NCI-H510A (cell line): Measurements from ENCODE around the gene MACF1.
"Not testable (repeated sequence)": the region's sequence is repeated elsewhere in the genome, so short reads cannot be mapped to it uniquely, and the experiment has no call there.

Source experiments
- DNase-seq: peaks from one replicate; lab custom pipeline; 2025; lab: John Stamatoyannopoulos, UW

Gene MACF1

DNA sequence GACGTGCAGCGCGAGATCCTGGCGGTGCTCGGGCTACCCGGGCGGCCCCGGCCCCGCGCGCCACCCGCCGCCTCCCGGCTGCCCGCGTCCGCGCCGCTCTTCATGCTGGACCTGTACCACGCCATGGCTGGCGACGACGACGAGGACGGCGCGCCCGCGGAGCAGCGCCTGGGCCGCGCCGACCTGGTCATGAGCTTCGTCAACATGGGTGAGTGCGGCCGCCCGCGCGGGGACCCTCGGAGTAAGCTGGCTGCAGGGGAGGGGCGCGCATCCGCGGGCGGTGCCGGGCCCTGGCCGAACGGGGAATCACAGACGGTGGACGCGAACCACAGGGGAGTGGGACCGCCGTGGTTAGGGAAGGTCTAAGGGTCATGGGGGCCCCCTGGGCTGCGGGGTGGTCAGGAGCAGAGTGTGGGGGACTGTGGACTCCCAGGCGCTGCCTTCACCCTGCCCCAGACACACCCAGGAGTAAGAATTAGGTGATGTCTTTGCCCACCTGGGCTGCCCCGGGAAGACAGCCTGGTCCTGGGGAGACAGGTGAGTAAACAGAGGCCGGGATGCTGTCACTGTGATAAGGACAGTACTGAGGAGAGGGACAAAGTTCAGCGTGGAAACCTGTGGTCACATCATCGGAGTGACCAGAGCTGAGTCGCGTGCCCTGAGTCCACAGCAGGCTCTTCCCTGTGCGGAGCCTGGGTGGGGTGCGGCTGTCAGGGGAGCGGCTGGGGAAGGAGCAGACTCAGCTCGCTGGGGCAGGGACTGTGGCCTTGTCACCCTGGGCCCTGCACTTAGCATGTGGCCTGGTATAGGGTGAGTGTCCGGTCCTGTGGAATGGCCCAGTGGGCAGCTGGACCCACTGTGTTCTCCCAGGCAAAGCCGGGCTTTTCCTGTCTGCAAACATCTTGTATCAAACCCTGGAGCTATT, 287.9 kb downstream of the MACF1 start:
- not testable (repeated sequence) for DNase-seq

DNA sequence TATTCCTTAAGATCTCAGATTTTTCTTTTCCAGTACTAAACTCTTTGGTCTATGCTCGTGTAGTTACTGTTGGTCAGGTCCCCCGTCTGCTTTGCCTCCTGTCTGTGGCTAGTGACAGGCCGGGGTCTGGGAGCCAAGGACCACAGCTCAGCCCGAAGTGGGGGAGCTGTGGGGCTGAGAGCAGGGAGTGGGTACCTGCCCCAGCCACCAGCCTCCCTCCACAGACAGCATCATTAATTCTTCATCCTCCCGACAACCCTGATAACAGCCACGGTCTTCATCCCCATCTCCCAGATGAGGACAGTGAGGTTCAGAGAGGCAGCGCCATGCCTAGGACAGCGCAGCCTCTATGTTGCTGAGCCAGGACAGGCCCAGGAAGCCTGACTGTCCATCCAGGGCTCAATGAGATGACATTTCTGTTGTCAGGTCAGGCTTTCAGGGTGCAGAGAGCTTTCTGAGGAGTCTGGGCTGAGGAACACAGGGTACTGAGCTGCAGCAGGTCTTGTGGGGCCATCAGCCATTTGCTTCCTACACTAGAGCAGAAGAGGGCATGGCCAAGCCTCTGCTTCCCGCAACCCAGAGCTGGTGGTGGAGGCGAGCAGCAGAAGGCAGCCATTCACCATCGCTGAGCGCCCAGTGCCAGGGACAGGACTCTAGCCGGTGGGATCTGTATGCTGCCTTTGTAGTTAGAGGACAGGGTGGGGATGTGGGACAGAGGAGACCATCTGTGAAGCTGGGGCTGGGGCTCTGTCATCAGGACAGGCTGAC, 288.7 kb downstream of the MACF1 start:
- not testable (repeated sequence) for DNase-seq

DNA sequence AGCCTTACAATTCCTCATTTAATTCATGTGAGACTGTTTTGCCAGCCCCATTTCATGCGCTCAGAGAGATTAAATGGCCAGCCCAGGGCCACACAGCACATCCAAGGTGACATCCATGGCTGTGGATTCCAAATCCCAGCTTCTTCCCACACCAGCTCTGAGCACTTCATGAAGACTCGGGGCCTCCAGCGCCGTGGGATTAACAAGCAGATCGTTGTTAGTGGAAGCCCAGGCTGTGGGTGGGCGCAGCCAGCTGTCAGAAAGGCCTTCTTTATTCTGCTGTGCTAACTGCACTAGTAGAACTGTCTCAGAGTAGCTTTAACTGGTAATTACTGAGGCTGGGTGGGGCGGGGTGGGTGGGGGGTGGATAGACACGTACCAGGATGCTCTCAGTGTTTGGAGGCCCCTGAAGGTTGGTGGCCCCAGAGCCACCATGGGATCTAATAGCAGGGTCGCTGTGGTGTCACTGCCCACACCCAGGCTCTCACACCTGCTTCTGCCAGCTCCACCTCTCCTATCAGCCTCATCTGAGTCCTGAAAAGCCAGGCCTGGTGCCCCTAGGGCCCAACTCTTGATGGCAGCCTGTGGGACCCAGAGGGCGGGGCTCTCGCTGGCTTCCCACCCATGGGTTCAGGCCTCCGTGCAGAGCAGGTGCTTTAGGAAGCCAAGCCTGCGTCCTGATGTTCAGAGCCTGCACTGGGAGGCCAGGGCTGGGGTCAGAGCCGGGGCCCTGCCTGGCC, 290.3 kb downstream of the MACF1 start:
- DNase-seq: no peak

DNA sequence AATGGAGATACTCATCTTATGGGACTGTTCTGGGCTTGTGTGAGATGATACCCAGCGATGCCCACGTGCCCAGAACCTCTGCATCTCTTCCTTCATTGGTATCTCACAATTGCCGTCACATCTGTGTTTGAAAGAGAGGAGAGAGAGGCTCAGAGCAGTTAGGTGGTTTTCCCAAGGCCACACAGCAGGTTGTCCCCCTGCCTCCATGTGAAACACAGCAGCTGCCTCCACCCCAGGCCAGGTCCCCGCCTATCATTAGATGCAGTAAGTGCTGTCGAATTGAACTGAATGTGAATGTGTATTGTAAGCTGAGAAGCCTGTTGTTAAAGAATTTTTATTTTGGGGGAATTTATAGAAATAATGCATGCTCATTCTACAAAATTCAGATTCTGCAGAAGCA, 292.0 kb downstream of the MACF1 start:
- not testable (repeated sequence) for DNase-seq

DNA sequence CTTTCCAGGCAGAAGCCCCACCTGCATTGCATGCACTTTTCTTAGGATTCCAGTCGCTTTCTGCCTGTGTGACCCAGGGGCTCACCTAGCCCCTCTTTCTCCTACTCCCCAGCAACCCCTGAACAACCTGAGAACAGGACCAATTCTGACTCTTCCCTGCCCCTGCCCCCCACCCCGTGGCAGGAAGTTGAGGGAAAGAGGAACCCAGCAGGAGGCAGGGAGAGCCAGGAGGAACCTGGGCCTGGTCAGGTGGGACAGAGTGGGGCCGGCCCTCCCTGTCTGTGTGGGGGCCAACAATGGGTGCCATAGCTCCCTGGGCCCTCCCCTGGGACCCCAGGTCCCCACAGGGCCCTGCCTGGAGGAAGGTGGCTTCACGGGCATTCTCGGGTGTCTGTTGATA, 293.1 kb downstream of the MACF1 start:
- no peak for DNase-seq

DNA sequence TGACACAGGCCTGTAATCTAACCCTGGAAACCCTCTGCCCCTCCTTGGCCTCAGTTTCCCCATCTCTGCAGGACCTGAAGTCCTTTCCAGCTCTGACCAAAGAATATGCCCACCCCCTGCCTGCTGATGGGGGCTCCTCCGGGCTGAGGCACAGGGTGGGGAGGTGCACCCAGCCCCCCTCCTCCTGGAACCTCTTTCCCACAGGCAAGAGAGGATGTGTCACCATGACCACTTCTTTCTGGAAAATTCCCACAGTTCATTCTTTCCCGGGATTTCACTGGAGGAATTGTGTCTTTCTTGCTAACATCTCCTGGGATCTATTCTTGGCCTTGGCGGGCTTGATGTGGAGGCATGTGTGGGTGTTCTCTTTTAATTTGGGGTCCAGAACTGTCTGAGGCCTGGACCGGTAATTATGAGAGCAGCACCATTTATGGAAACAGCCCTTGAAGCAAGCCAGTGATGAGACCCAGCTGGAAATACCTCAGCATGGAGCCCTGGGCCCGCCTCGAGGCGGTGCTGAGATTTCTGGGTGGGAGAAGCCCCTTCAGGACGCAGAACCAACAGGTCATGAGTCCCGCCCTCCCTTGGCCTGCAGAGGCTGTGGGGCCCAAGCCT, 293.7 kb downstream of the MACF1 start:
- DNase-seq: not testable (repeated sequence)

DNA sequence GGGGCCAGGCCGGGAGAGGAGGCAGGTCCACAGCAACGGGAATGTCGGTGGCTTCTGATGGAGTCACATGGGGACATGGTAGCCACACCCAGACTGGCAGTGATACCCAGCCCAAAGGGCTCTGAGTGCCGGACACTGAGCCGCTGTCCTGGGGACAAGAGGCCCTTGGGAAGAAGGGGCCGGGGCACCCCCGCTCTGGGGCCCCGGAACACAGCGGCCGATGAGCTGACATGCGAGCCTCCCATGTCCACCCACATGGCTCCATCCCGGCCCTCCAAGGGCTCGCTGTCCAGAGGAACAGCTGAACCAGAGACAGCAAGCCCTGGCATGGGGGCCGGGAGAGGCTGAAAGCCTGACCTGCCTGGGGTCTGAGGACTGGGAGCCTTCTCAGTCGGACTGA, 294.3 kb downstream of the MACF1 start:
- not testable (repeated sequence) for DNase-seq

DNA sequence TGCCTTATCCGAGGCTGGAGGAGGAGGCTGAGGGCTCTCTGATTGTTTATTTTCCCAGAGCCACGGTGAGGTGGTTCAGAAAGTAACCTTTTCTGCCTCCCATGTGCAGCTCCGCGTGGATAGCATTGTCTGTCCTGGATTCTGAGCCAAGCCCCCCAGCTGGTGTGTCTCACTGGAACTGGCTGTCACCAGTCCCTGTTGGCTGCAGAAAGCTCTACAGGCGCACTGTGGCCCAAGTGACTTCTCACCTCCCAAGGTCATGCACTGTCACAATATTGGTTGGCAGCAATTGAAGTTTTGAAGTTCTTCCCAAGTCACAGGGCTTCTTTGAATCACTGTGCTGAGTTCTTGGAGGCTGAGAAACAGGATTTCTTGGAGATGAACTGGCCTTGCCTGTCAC, 295.2 kb downstream of the MACF1 start:
- no peak for DNase-seq

DNA sequence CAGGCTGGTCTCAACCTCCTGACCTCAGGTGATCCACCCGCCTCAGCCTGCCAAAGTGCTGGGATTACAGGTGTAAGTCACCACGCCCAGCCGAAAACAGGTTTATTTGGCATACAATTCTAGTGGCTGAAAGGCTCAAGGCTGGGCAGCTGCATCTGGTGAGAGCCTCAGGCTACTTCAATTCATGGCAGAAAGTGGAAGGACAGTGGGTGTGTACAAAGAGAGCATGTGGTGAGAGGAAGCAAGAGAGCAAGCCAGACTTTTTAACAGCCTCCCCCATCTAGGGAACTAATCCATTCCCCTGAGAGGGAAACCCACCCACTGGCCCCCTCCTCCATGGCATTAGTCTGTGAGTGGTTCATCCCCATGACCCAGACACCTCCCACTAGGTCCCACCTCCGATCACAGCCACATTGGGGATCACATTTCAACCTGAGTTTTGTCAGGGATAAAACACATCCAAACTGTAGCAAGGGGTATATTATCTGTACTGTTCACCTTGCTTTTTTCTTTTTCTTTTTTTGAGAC, 296.4 kb downstream of the MACF1 start:
- DNase-seq: no peak

DNA sequence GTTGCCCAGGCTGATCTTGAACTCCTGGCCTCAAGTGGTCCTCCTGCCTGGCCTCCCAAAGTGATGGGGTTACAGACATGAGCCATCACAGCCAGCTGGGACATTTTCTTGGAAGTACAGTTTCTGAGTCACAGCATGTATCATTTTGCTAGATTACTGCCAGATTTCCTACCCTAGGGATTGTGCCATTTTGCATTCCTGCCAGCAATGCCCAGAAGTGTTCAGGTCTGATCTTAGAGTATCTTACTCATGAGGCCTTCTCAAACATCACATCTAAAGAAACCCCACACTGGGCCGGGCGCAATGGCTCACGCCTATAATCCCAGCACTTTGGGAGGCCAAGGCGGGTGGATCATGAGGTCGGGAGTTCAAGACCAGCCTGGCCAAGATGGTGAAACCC, 297.2 kb downstream of the MACF1 start:
- DNase-seq: no peak

DNA sequence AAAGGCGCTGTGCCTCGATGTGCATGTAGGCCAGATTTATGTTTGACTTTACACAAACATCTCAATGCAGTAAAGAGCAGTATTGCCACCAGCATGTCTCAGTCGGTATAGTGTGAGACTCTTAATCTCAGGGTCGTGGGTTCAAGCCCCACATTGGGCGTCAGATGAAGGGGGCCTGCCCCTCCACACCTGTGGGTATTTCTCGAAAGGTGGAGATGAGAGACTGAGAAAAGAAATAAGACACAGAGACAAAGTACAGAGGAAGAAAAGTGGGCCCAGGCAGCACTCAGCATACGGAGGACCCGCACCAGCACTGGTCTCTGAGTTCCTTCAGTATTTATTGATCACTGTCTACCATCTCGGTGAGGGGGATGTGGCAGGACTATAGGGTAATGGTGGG, 299.9 kb downstream of the MACF1 start:
- not testable (repeated sequence) for DNase-seq

DNA sequence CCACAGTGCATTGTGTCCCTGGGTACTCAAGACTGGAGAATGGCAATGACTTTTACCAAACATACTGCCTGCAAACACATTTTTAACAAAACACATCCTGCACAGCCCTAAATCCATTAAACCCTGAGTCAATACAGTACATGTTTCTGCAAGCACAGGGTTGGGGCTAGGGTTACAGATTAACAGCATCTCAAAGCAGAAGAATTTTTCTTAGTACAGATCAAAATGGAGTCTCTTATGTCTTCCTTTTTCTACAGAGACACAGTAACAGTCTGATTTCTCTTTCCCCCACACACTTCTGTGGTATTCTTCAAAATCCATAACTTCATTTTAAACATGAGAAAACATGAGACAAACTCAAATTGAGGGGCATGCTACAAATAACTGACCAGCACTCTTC, 300.8 kb downstream of the MACF1 start:
- no peak for DNase-seq

DNA sequence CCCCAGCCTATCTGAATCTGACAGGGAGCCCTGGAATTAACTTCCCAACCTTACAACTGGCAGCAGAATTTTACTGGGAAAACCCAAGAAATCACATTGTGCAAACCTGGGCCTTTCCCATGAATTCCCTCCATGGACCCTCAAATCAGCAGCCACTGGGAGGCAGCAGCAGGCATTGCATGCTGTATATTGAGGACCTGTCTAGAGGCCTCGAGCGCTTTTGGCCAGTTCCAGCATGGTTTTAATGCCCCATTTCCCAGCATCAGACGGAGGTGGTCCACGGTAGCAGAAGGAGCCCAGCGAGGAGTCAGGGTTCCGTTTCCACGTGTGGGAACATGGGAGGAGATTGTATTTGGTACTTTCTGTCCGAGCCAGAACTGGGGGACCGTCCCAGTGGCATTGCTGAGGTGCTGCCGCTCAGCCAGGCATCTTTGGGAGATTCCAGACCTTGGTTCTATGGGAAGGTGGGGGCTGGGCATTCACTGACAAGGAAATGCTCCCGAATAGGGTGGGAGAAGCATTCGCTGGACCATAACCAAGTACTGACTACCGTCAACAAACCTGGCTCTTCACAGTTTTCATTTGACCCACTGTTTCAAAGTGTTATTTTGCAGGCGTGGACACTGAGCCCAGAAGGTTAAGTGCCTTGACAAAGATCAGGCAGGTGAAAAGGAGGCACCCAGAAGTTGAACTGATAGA, 302.9 kb downstream of the MACF1 start:
- DNase-seq: peak; percentile 73

DNA sequence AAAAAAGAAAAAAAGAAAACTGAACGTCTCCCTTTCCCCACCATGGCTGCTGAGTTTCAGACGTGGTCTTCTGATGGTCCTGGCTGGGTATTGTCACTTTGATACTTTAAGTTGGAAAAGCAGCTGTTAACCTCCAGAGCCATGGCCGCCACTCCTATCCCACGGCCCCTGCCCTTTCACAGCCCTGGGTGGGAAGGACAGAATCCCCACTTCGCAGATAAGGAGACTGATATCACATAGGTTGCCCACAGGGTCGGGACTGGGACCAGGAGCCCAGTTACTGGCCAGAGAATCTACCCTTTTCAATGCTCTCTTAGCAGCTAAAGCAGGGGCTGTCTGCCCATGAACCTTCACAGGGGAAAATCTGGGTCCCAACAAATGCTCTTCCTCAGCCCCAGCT, 303.8 kb downstream of the MACF1 start:
- no peak for DNase-seq

DNA sequence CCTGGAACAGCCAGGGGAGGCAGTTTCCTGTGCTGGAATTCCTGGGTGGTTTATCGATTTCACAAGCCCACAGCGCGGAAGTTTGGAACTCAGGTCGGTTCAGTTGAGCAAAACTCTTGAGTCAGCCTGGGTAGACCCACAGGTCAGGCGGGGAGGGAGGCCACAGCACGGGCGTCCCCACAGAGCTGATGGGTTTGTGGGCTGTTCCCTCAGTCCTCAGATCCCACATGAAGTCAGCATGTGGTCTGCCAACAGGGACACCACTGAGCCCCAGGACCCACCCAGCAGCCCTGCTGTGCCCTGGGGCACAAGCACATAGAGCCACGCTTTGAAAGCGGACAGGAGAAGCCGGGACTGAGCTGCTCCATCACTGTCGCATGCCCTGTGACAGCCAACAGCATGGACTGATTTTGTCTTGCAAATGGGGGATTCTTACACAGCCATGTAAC, 304.4 kb downstream of the MACF1 start:
- DNase-seq: no peak

DNA sequence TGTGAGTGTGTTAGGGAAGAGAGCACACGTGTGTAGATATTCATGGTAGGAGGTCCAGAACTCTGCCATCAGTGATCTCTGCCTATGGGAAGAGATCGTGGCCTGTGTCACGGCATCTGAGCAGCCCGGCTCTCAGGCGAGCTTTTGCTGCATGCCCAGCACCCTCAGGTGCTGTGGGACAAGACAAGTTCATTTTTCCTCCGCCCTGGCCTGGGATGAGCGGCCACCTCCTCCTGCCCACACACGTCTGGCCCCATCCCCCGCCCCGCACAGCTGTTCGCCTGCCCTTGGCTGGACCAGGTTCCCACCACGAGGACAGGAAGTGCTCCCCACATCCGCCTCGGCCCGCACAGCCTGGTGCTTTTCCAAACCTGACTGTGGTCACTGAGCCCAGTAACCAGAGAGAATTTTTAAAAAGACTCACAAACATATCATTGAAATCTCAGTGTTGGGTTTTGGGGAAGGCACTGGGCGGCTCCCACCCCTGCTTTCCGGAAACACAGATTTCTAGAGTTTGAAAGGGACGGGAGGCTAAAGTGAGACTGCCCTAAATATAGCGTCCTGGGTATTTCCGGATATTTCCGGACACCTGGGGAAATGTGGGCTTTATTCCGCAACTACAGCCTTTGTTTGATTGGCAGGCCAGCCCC, 305.0 kb downstream of the MACF1 start:
- peak; percentile 75 for DNase-seq

DNA sequence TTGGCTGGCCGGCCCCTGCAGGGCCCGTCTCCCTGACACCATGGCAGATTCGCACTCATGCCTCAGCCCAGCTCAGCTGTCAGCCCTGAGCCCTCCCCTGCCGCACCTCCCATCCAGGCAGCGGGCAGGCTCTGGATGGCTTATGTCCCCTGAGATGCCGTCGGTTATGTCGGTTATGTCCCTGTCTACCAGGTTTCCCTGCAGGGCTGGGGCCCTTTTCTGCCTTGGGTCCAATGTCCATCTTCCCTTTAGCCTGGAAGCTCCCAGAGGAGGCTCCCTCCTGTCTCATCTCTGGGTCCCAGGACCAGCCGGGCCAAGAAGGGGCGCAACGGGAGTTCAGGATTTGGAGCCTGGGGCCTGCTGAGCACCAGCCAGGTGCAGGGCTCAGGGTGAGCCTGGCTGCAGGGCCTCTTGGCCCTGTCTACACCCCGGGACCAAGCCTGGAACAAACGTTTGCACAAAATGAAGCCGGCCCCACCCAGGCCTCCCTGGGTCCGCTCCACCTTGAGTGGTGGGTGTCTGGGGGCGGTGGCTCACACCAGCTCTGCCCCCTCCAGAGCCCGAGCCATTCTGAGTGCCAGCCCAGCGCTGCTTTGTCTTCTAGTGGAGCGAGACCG, 306.2 kb downstream of the MACF1 start:
- not testable (repeated sequence) for DNase-seq

DNA sequence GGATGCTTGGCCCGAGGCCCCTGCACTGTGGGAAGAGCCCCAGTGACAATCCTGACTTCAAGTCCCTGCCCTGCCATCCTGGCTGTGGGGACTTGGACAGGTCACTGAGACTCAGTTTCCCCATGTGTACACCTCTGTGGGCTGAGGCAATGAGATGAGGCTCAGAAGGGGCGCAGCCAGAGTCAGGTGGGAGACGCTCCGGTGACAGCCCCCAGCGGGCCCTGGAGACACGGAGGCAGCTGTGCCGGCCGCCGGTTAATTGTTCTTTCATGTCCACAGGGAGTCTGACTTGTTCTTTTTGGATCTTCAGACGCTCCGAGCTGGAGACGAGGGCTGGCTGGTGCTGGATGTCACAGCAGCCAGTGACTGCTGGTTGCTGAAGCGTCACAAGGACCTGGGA, 307.0 kb downstream of the MACF1 start:
- not testable (repeated sequence) for DNase-seq

DNA sequence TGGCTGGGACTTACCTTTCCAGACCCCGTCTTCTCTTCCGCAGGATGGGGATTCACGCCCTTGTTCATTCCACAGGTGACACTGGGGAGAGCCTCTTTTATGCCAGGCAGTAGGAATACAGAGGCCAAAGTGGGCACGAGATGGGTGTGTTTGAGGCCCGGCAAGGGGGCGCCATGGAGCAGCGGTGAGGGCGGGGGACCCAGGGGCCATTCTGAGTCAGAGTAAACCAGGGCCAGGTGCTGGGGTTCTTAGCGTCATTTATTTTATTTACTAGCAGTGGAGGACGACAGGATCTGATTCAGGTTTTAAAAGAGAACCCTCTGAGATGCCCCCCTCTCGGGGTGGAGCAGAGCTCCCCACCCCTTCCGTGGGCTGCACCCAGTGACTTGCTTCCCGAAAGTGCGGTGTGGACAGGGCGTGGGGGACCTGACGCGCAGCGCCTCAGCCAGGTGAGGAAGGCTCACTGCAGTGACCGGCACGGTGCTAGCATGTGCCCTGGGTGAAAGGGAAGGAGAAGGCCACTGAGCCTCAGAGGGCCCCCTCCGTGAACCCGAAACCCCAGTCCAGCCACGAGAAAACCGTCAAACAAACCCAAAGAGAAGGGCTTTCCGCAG, 307.8 kb downstream of the MACF1 start:
- not testable (repeated sequence) for DNase-seq
